22Rv1 (cell line): ENCODE results near the gene AP5M1.
"Not testable (repeated sequence)": the region's sequence is repeated elsewhere in the genome, so short reads cannot be mapped to it uniquely, and the experiment has no call there.

Experiments
- H3K27ac ChIP-seq: fragments of 450-650 bp; 2 replicates; pipeline ENCODE4 v1.5.1; 2017
- CTCF ChIP-seq: fragments of 450-650 bp; IDR thresholded peaks from 2 replicates; pipeline ENCODE4 v1.5.1; 2017; ENCODE audit warnings: mild to moderate bottlenecking
- ZFX ChIP-seq: fragments of 450-650 bp; IDR thresholded peaks from 2 replicates; pipeline ENCODE4 v1.6.1; 2017; ENCODE audit warnings: antibody characterized with exemption, borderline replicate concordance

AP5M1 gene

DNA sequence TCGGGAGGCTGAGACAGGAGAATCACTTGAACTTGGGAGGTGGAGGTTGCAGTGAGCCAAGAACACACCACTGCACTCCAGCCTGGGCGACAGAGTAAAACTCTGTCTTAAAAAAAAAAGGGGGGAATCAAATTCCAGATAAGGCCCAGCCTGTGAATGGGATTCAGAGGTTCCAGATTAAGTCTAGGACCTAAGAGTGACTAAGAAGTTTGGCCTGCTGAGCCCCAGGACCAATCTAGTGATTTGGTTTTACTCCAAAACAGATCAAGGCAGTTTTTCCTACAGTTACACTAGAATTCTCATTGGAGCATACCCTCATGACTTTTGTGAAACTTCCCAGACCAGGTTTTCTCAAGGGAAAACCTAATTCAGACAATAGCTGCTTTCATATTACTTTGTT is 22.8 kb upstream of the AP5M1 start:
- TF ChIP-seq CTCF = no peak
- no peak for TF ChIP-seq ZFX

GRCh38 chr14:57246933-57247657 is 21.7 kb upstream of the AP5M1 start:
- no peak overlapping the region for H3K27ac ChIP-seq
- TF ChIP-seq ZFX = no peak
- TF ChIP-seq CTCF = no peak

More for the DNA sequence above, 22.8 kb upstream of the AP5M1 start:
- H3K27ac ChIP-seq = no peak overlapping the region

- no peak overlapping the region for H3K27ac ChIP-seq
- TF ChIP-seq CTCF = no peak
- no peak for TF ChIP-seq ZFX
Measured at GRCh38 chr14:57254884-57255283, 13.9 kb upstream of the AP5M1 start.

DNA sequence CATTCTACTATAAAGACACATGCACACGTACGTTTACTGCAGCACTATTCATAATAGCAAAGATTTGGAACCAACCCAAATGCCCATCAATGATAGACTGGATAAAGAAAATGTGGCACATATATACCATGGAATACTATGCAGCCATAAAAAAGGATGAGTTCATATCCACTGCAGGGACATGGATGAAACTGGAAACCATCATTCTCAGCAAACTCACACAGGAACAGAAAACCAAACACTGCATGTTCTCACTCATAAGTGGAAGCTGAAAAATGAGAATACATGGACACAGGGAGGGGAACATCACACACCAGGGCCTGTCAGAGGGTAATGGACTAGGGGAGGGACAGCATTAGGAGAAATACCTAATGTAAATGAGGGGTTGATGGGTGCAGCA is 10.6 kb upstream of the AP5M1 start:
- H3K27ac ChIP-seq = not testable (repeated sequence)

DNA sequence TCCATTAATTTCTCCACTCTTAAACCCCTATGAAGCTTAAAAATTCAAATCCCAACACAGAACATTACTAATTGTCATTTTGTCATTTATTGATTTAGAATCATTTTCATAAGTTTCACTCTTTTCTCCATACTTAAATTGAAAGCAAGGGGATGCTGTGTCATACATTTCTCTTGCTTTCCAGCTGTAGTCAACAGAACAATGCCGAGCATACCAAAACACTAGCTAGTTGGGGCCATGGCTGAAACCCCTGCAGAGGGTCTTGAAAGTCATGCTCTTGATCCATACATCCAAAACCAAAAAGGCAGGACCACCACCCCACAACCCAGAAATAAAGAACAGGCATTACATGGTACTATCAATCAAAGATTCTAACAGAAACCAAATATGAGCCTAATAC is 9.1 kb upstream of the AP5M1 start:
- no peak for TF ChIP-seq ZFX
- TF ChIP-seq CTCF = no peak
- no peak overlapping the region for H3K27ac ChIP-seq

GRCh38 chr14:57261604-57262003 is 7.2 kb upstream of the AP5M1 start:
- TF ChIP-seq CTCF (no peak), ZFX (no peak)
- no peak overlapping the region for H3K27ac ChIP-seq

DNA sequence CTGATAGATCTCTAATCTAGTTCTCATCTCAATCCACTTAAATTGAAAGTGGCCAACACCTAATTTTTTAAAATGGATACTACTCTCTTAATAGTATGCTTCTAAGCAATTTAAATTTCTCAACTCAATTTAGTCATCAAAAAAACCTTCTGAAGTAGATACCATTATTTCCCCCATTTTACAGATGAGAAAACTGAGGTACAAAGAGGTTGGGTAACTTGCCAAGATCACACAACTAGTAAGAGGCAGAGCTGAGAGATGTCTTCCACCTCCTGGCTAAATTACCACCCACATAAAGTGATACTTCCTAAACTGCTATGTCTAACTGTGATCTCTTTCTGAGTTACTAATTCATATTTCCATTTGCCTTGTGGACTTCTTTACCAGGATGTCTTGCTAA is 6.7 kb upstream of the AP5M1 start:
- no peak overlapping the region for H3K27ac ChIP-seq
- TF ChIP-seq CTCF (no peak), ZFX (no peak)

GRCh38 chr14:57266065-57266464 is 2.7 kb upstream of the AP5M1 start:
- H3K27ac ChIP-seq = no peak overlapping the region
- TF ChIP-seq CTCF (no peak), ZFX (no peak)
